GM06990 (cell line): ENCODE measurements around the gene MRFAP1L1.

Experiments
- DNase-seq: peaks from one replicate; pipeline ENCODE4 v3.0.0-alpha.2; 2011; ENCODE audit not compliant: insufficient read length; ENCODE audit errors: extremely low read depth
- H3K27me3 ChIP-seq: replicated peaks from 2 replicates; pipeline ENCODE4 v1.6.0; 2011; ENCODE audit warnings: low read length; ENCODE audit not compliant: control insufficient read depth, insufficient read depth
- H3K36me3 ChIP-seq: 2 replicates; pipeline ENCODE4 v1.5.1; 2011; ENCODE audit warnings: low read length; ENCODE audit not compliant: control insufficient read depth, insufficient read depth
- H3K4me3 ChIP-seq: replicated peaks from 2 replicates; pipeline ENCODE4 v1.5.1; 2011; ENCODE audit warnings: low read depth, mild to moderate bottlenecking, control low read depth, low read length
- TF ChIP-seq, protein P1 (sequence below): IDR thresholded peaks from 2 replicates; pipeline ENCODE4 v1.5.1; 2011; ENCODE audit warnings: low read length, control low read depth, mild to moderate bottlenecking, inconsistent platforms; ENCODE audit not compliant: insufficient read depth, poor library complexity, severe bottlenecking

MRFAP1L1 gene

DNA sequence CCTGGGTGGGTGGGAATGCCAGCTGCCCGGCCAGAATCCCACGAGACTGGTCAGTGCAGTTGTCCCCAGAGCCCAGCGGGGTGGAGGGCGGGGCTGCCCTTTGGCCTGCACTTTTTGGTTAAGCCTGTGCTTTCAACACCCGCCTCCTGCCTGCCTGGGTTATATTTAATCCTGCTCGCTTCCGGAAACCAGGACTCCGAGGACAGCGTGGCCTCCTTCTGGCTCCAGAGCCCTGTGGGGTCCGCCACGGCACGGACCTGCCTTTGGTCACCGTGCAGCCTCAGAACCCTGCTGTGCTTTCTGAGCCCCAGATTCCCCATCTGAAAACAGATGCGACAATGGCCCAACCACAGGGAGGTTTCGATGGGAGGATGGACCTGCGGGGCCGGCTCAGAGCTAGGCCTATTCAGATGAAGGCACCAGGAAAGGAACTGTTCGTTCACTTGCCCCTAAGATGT lies 43.5 kb upstream of the MRFAP1L1 start:
- TF ChIP-seq, protein P1, sequence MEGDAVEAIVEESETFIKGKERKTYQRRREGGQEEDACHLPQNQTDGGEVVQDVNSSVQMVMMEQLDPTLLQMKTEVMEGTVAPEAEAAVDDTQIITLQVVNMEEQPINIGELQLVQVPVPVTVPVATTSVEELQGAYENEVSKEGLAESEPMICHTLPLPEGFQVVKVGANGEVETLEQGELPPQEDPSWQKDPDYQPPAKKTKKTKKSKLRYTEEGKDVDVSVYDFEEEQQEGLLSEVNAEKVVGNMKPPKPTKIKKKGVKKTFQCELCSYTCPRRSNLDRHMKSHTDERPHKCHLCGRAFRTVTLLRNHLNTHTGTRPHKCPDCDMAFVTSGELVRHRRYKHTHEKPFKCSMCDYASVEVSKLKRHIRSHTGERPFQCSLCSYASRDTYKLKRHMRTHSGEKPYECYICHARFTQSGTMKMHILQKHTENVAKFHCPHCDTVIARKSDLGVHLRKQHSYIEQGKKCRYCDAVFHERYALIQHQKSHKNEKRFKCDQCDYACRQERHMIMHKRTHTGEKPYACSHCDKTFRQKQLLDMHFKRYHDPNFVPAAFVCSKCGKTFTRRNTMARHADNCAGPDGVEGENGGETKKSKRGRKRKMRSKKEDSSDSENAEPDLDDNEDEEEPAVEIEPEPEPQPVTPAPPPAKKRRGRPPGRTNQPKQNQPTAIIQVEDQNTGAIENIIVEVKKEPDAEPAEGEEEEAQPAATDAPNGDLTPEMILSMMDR, result no peak
- no peaks in the 10 kb centered on the region for H3K27me3 ChIP-seq
- no peaks in the 10 kb centered on the region for H3K36me3 ChIP-seq
- no peak overlapping the region for H3K4me3 ChIP-seq
- no peak for DNase-seq

DNA sequence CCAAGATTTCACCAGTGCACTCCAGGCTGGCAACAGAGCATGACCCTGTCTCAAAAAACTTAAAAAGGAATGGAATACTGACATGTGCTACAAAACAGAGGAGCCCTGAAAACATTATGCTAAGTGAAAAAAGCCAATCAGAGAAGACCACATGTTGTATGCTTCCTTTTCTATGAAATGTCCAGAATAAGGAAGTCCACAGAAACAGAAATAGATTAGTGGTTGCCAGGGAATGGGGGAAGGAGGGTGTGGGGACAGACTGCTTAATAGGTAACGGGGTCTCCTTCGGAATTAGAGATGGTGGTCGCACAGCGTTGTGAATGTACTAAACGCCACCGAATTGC lies 42.8 kb upstream of the MRFAP1L1 start:
- H3K36me3 ChIP-seq, result no peaks in the 10 kb centered on the region
- H3K4me3 ChIP-seq, result no peak overlapping the region
- TF ChIP-seq, protein P1, result no peak
- DNase-seq, result no peak
- H3K27me3 ChIP-seq, result no peaks in the 10 kb centered on the region

DNA sequence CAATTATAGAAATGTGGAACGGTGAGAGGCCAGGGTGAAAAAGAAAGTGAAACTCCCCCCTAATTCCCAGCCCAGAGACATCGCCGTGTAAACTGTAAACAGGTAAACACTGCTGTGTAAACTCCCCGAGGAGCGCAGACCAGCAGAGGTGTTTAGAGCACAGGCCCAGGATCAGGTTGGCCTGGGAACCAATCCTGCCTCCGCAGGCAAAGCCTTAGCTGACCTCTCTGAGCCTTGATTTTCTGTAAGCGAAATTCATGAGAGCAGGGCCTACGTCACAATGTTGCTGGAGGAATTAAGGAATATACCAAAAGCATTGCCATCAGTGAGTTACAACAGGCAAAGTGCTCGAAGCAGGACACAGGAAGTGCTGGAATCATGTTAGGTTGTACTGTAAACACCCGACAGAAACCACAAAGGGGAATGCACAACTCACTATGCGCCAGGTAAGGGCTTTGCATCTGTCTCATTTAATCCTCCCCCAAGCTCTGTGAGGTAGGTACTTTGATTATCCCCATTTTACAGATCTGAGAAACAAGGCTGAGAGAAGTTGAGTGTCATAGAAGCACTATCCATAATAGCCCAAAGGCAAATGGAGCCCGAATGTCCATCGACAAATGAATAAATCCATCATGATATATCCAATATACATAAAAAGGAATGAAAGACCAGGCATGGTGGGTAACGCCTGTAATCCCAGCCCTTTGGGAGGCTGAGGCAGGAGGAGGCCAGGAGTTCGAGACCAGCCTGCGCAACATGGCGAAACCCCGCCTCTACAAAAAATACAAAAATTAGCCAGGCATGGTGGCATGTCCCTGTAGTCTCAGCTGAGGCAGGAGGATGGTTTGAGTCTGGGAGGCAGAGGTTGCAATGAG lies 42.2 kb upstream of the MRFAP1L1 start:
- H3K27me3 ChIP-seq, result no peaks in the 10 kb centered on the region
- TF ChIP-seq, protein P1, result no peak
- H3K4me3 ChIP-seq, result no peak overlapping the region
- no peak for DNase-seq
- no peaks in the 10 kb centered on the region for H3K36me3 ChIP-seq

DNA sequence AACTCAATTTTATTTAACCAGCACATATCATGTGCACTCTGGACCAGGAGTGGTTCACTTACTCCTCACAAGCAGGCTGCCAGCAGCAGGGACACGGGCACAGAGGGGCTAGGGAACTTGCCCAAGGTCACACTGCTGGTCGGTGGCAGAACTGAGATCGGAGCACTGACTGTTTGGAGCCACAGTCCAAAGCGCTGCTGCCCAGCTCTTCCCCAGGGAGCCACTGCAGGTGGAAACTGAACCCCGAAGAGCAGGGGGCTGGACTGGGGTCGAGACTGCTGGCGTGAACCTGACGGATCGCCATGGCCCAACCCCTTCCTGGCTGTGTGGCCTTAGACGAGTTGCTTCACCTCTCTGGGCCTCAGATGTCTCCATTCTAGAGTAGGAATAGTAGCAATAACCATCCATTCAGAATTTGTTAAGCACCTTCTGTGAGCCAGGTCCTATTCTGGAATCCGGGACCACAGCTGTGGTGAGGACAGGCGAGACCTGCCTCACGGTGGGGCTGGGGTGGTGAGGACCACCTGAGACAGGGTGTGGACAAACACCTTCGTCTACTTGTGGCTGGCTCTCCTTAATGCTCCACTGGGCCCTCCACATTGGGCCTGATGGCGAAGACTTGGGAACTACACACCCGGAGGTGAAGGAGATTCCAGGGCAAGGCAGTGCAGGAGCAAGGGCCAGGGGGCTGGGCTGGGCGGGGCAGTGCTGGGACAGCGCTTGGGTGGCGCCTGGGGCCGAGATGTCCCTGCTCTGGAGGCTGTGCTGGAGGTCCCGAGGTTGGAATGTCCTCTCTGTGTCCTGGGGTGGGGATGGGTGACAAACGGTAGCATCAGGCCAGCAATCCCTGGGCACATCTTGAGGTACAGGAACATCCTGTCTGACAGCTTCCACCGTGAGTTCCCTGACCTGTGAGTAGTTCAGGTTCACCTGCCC lies 40.9 kb upstream of the MRFAP1L1 start:
- no peaks in the 10 kb centered on the region for H3K36me3 ChIP-seq
- no peak overlapping the region for H3K4me3 ChIP-seq
- DNase-seq, result no peak
- TF ChIP-seq, protein P1, result no peak
- H3K27me3 ChIP-seq, result no peaks in the 10 kb centered on the region

DNA sequence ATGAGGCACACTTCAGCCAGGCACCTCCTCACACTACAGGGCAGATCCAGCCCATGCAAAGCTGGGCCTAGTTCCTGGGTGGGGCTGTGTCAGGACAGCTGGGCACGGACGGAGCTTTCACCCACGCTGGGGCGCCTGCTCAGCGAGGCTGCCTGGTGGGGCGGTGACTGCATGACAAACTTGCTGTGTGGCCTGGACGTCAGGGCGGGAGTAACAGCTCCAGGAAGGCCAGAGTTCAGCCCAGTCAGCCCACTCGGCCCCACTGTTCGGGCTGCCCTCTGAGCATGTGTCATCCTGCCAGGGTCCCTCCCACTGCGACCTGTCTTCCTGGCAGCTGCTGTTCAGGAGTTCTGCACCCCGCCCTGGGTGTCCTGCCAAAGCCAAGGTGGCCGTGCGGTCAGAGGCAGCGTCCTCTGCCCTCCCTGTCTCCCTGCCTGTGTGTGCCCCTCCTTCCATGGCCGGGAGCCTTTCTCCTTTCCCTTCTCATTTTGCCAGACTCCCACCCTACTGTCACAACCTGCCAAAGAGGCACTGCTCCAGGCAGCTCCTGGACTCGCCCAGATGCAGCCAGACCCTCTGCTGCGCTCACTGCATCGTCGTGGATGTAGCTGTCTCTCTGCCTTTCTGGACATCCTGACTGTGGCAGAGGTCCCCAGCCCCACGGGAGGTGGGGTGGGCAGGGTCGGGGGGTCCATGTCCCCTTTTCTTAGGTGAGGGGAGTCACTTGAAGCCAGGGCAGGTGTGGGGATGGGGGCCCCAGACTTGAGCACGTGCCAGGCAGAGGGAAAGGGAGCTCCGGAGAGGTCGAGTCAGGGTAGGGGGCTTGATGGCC lies 39.9 kb upstream of the MRFAP1L1 start:
- no peaks in the 10 kb centered on the region for H3K27me3 ChIP-seq
- TF ChIP-seq, protein P1, result no peak
- no peak overlapping the region for H3K4me3 ChIP-seq
- H3K36me3 ChIP-seq, result no peaks in the 10 kb centered on the region
- no peak for DNase-seq
